HG03045 (cell line): ENCODE measurements around the gene IL1R2.

Source experiments
- ATAC-seq: cut with Tn5 transposase; IDR thresholded peaks from one replicate; pipeline ENCODE4 v1.9.1; 2021; ENCODE audit warnings: mild to moderate bottlenecking, moderate library complexity; ENCODE audit not compliant: unreplicated experiment

IL1R2 gene

GRCh38 chr2:102018823-102019445 lies 27.2 kb downstream of the IL1R2 start:
- ATAC-seq, result no peak

- peak; percentile 70 for ATAC-seq
Measured at GRCh38 chr2:102020596-102021170, 28.9 kb downstream of the IL1R2 start.

- ATAC-seq, result no peak
Measured at GRCh38 chr2:102021779-102022178, 30.0 kb downstream of the IL1R2 start.

- ATAC-seq, result no peak
Measured at GRCh38 chr2:102022884-102023539, 31.3 kb downstream of the IL1R2 start.

GRCh38 chr2:102024410-102024809 lies 32.6 kb downstream of the IL1R2 start:
- ATAC-seq, result no peak

GRCh38 chr2:102025016-102025501 lies 33.3 kb downstream of the IL1R2 start:
- ATAC-seq, result peak; percentile 40

GRCh38 chr2:102025583-102026267 lies 34.0 kb downstream of the IL1R2 start:
- peak; percentile 39 for ATAC-seq

GRCh38 chr2:102027036-102027980 lies 35.5 kb downstream of the IL1R2 start:
- ATAC-seq, result no peak

- no peak for ATAC-seq
Measured at GRCh38 chr2:102028470-102028869, 36.7 kb downstream of the IL1R2 start.

GRCh38 chr2:102029405-102029804 lies 37.6 kb downstream of the IL1R2 start:
- ATAC-seq, result no peak

GRCh38 chr2:102029952-102030351 lies 38.2 kb downstream of the IL1R2 start:
- ATAC-seq, result no peak

GRCh38 chr2:102030502-102030854 lies 38.7 kb downstream of the IL1R2 start:
- ATAC-seq, result no peak

GRCh38 chr2:102030855-102031527 lies 39.2 kb downstream of the IL1R2 start:
- no peak for ATAC-seq

- ATAC-seq, result no peak
Measured at GRCh38 chr2:102032368-102033030, 40.7 kb downstream of the IL1R2 start.

GRCh38 chr2:102033031-102033749 lies 41.4 kb downstream of the IL1R2 start:
- peak; percentile 68 for ATAC-seq

GRCh38 chr2:102033750-102034682 lies 42.3 kb downstream of the IL1R2 start:
- no peak for ATAC-seq

- no peak for ATAC-seq
Measured at GRCh38 chr2:102034683-102035548, 43.2 kb downstream of the IL1R2 start.
